ENCODE measurements around the gene SECISBP2L. TPM values are rescaled to one million over a fixed set of nuclear protein-coding genes. Genes with fewer than 3 reads are reported as not detected.

SECISBP2L gene
- total and polyA plus RNA-seq, 10 of the 15 experiments (the other 5 are each of a cell fraction or from before 2014, with no cell fraction given) = 1.4 to 24.2 (median 10.4) TPM

- DNase-seq (ENCODE audit: low read depth, low spot score) = no peak
- TF ChIP-seq MEF2B (IDR thresholded peaks at IDR 0.05; ENCODE audit: partially characterized antibody, poor library complexity, severe bottlenecking) (no peak), NKRF (conservative IDR thresholded peaks at IDR 0.05) (no peak), NFIC (IDR thresholded peaks at IDR 0.05; ENCODE audit: low read depth, low read length) (no peak), BMI1 (IDR thresholded peaks at IDR 0.05; ENCODE audit: borderline replicate concordance) (no peak), MEF2A (IDR thresholded peaks at IDR 0.05; ENCODE audit: insufficient read depth, low read depth, low read length) (no peak), EGR1 (IDR thresholded peaks at IDR 0.05; ENCODE audit: borderline replicate concordance in 1 of 2, low read depth in 2 of 2, low read length in 2 of 2) (no peak)
- in situ Hi-C loops (cut with MboI) (no loop called here), intact Hi-C loops (cut with micrococcal nuclease; ENCODE audit: unreplicated experiment) (loop anchor here (5.0 kb wide), 1 partner anchor 86 kb away; no protein-coding TSS in a partner anchor)
- ChIA-PET RAD21 (ENCODE audit: unreplicated experiment) (interaction anchor here (1.2 to 5.1 kb wide), 4 partner anchors 8 to 106 kb away, joined by 3 to 78 read pairs (median 18); partner anchors contain the start of gene EID1), CTCF (interaction anchor here (0.8 to 9.1 kb wide), 7 partner anchors 8 to 177 kb away, joined by 3 to 129 read pairs (median 18); partner anchors contain the start of gene EID1), POLR2A (interaction anchor here (2.3 kb wide), 1 partner anchor 9 kb away, joined by 9 read pairs; no protein-coding TSS in a partner anchor), SMC1A (ENCODE audit: uncharacterized antibody, unreplicated experiment) (interaction anchor here (1.4 to 6.6 kb wide), 8 partner anchors 6 to 108 kb away, joined by 3 to 112 read pairs (median 36); partner anchors contain the start of gene EID1)
- 92% methylated on average over 4 of the region's 4 CpGs for WGBS (ENCODE audit: insufficient coverage, insufficient replicate concordance, low lambda C conversion rate, missing lambda C conversion rate)
- no peak for ATAC-seq
- H4K20me1 ChIP-seq (ENCODE audit: control insufficient read depth, insufficient read depth) = no peaks in the 10 kb centered on the region
- H3K27me3 ChIP-seq (replicated peaks in 1 of 2; ENCODE audit: control insufficient read depth in 2 of 2, insufficient read depth in 2 of 2, low read length in 1 of 2) = peaks cover 0 to 6% of the 10 kb centered on the region in 2 experiments; a peak in 2 of 4 replicates
- no peaks in the 10 kb centered on the region for H3K36me3 ChIP-seq (ENCODE audit: control insufficient read depth in 2 of 2, insufficient read depth in 2 of 2, low read length in 1 of 2)
- no peaks in the 10 kb centered on the region; the same call in 1 of the 2 replicates for H3K4me1 ChIP-seq (ENCODE audit: control insufficient read depth, insufficient read depth, low read length)
- BruUV-seq (replicated peaks) = no TSS peak
- no peak overlapping the region for H3K4me3 ChIP-seq
- no peaks in the 10 kb centered on the region for H3K79me2 ChIP-seq (ENCODE audit: control insufficient read depth, insufficient read depth, low read length)
- no peak for FAIRE-seq
- no peak overlapping the region for H2AFZ ChIP-seq (ENCODE audit: control insufficient read depth, low read depth, low read length)
- H3K9me3 ChIP-seq (replicated peaks; ENCODE audit: control insufficient read depth, insufficient read depth, low read length) = no peaks in the 10 kb centered on the region; the same call in 2 of the 3 replicates
- H3K27ac ChIP-seq (ENCODE audit: control insufficient read depth, insufficient read depth) = no peak overlapping the region
- H3K4me2 ChIP-seq (ENCODE audit: control insufficient read depth, insufficient read depth) = no peak overlapping the region
- H3K9ac ChIP-seq (ENCODE audit: control insufficient read depth, insufficient read depth, low read length) = no peak overlapping the region
Observed at GRCh38 chr15:48968066-48968465, 78.2 kb downstream of the SECISBP2L start.

Data from GM12878 (cell line).